NCI-H1694 treated with DMSO at 0.1 percent for 48 hours (cell line): ENCODE data around the gene CYB5A.

Source experiments
- DNase-seq: peaks from one replicate; lab custom pipeline; 2025; lab: John Stamatoyannopoulos, UW

Gene CYB5A

GRCh38 chr18:74248189-74248588, 43.6 kb downstream of the CYB5A start:
- no peak for DNase-seq

GRCh38 chr18:74244554-74244953, 47.2 kb downstream of the CYB5A start:
- no peak for DNase-seq

GRCh38 chr18:74243127-74243526, 48.6 kb downstream of the CYB5A start:
- no peak for DNase-seq

- DNase-seq: no peak
These were observed 49.2 kb downstream of the CYB5A start for GRCh38 chr18:74242438-74243096.

GRCh38 chr18:74241970-74242369, 49.8 kb downstream of the CYB5A start:
- no peak for DNase-seq

- no peak for DNase-seq
These were observed 50.3 kb downstream of the CYB5A start for GRCh38 chr18:74241426-74241825.

GRCh38 chr18:74239567-74239966, 52.2 kb downstream of the CYB5A start:
- DNase-seq: no peak

GRCh38 chr18:74234326-74235171, 57.2 kb downstream of the CYB5A start:
- no peak for DNase-seq

- DNase-seq: no peak
These were observed 57.8 kb downstream of the CYB5A start for GRCh38 chr18:74233933-74234325.

- no peak for DNase-seq
These were observed 60.6 kb downstream of the CYB5A start for GRCh38 chr18:74230922-74231714.

GRCh38 chr18:74229891-74230290, 61.9 kb downstream of the CYB5A start:
- no peak for DNase-seq

- DNase-seq: no peak
These were observed 62.8 kb downstream of the CYB5A start for GRCh38 chr18:74229005-74229404.

GRCh38 chr18:74228312-74228711, 63.5 kb downstream of the CYB5A start:
- DNase-seq: no peak

GRCh38 chr18:74226666-74227065, 65.1 kb downstream of the CYB5A start:
- no peak for DNase-seq

GRCh38 chr18:74226156-74226555, 65.6 kb downstream of the CYB5A start:
- no peak for DNase-seq

GRCh38 chr18:74225193-74225840, 66.4 kb downstream of the CYB5A start:
- DNase-seq: no peak

GRCh38 chr18:74222710-74223494, 68.9 kb downstream of the CYB5A start:
- DNase-seq: no peak

GRCh38 chr18:74221081-74221480, 70.7 kb downstream of the CYB5A start:
- no peak for DNase-seq

GRCh38 chr18:74219056-74219455, 72.7 kb downstream of the CYB5A start:
- DNase-seq: no peak

GRCh38 chr18:74217476-74218143, 74.2 kb downstream of the CYB5A start:
- no peak for DNase-seq

- no peak for DNase-seq
These were observed 75.1 kb downstream of the CYB5A start for GRCh38 chr18:74216661-74217110.
